Neuronal stem cell (in vitro differentiated cells): ENCODE data around the gene MRPL53.
A peak's percentile ranks its signal among the peaks of the same experiment; 100 is the strongest.

Experiments
- DNase-seq: peaks from one replicate; pipeline ENCODE4 v3.0.0-alpha.2; 2013; ENCODE audit warnings: low spot score
- H2AFZ ChIP-seq: one replicate; pipeline ENCODE4 v1.6.1; 2013; ENCODE audit warnings: mild to moderate bottlenecking, low read length, inconsistent platforms
- H2AK5ac ChIP-seq: 2 replicates; pipeline ENCODE4 v1.6.1; 2013; ENCODE audit warnings: low read depth, mild to moderate bottlenecking, inconsistent platforms, low read length, moderate library complexity, mixed read lengths
- H2BK120ac ChIP-seq: 2 replicates; pipeline ENCODE4 v1.6.1; 2013; ENCODE audit warnings: low read depth, mild to moderate bottlenecking, inconsistent platforms, low read length, moderate library complexity, mixed read lengths
- H2BK12ac ChIP-seq: one replicate; pipeline ENCODE4 v1.6.1; 2013; ENCODE audit warnings: low read length, inconsistent platforms
- H2BK15ac ChIP-seq: 2 replicates; pipeline ENCODE4 v1.6.1; 2013; ENCODE audit warnings: mild to moderate bottlenecking, low read length, inconsistent platforms, mixed read lengths
- H2BK5ac ChIP-seq: one replicate; pipeline ENCODE4 v1.6.1; 2013; ENCODE audit warnings: inconsistent platforms, mild to moderate bottlenecking, low read length, moderate library complexity
- H3K14ac ChIP-seq: one replicate; pipeline ENCODE4 v1.6.1; 2013; ENCODE audit warnings: low read length, inconsistent platforms
- H3K18ac ChIP-seq: 2 replicates; pipeline ENCODE4 v1.6.1; 2013; ENCODE audit warnings: low read length, inconsistent platforms
- H3K23ac ChIP-seq: 2 replicates; pipeline ENCODE4 v1.6.1; 2013; ENCODE audit warnings: low read depth, mild to moderate bottlenecking, mixed read lengths, low read length, inconsistent platforms; ENCODE audit not compliant: poor library complexity
- H3K27ac ChIP-seq: replicated peaks from 3 replicates; pipeline ENCODE4 v1.5.1; 2013; ENCODE audit warnings: low read length, inconsistent platforms
- H3K27me3 ChIP-seq, 3 experiments: 2 replicates each; pipeline ENCODE4 v1.6.1; 2013; ENCODE audit warnings: low read length in 3 of 3, mild to moderate bottlenecking in 2 of 3, inconsistent platforms in 1 of 3, low read depth in 1 of 3, mixed read lengths in 1 of 3, moderate library complexity in 1 of 3; ENCODE audit not compliant: control insufficient read depth in 3 of 3, insufficient read depth in 3 of 3
- H3K36me3 ChIP-seq, 2 donors: replicated peaks in 1 of 2; 2 replicates each; pipeline ENCODE4 v1.6.1; 2013; ENCODE audit warnings: low read length in 2 of 2; ENCODE audit not compliant: control insufficient read depth in 2 of 2, insufficient read depth in 2 of 2
- H3K4ac ChIP-seq: 2 replicates; pipeline ENCODE4 v1.6.1; 2013; ENCODE audit warnings: inconsistent platforms, mild to moderate bottlenecking, low read length, moderate library complexity
- H3K4me1 ChIP-seq, 2 donors: 1 replicate in 1 of 2; 2 replicates in 1 of 2; pipeline ENCODE4 v1.6.1; 2013; ENCODE audit warnings: low read length in 2 of 2, low read depth in 1 of 2; ENCODE audit not compliant: control insufficient read depth in 2 of 2, insufficient read depth in 1 of 2
- H3K4me2 ChIP-seq: one replicate; pipeline ENCODE4 v1.6.1; 2013; ENCODE audit warnings: mild to moderate bottlenecking, low read length, inconsistent platforms; ENCODE audit not compliant: insufficient read depth, poor library complexity, severe bottlenecking
- H3K4me3 ChIP-seq, 2 donors: 2 replicates each; pipeline ENCODE4 v1.5.1; 2013; ENCODE audit warnings: low read length in 2 of 2, mild to moderate bottlenecking in 2 of 2, inconsistent platforms in 1 of 2, moderate library complexity in 1 of 2
- H3K79me1 ChIP-seq: one replicate; pipeline ENCODE4 v1.6.1; 2013; ENCODE audit warnings: low read depth, mild to moderate bottlenecking, inconsistent platforms, low read length, moderate library complexity
- H3K9ac ChIP-seq: one replicate; pipeline ENCODE4 v1.6.1; 2013; ENCODE audit warnings: mild to moderate bottlenecking, low read depth, low read length, inconsistent platforms; ENCODE audit not compliant: poor library complexity
- H3K9me3 ChIP-seq, 2 donors: replicated peaks in 1 of 2; 2 replicates each; pipeline versions ENCODE3 to v1.6.1; 2013; ENCODE audit warnings: low read length in 2 of 2, mild to moderate bottlenecking in 2 of 2, inconsistent platforms in 1 of 2, low read depth in 1 of 2, mixed read lengths in 1 of 2, moderate library complexity in 1 of 2; ENCODE audit not compliant: control insufficient read depth in 2 of 2, insufficient read depth in 1 of 2
- H4K8ac ChIP-seq: one replicate; pipeline ENCODE4 v1.6.1; 2013; ENCODE audit warnings: low read depth, mild to moderate bottlenecking, inconsistent platforms, low read length, moderate library complexity
- H4K91ac ChIP-seq: one replicate; pipeline ENCODE4 v1.6.1; 2013; ENCODE audit warnings: low read length, low read depth, mild to moderate bottlenecking, inconsistent platforms; ENCODE audit not compliant: poor library complexity
- WGBS, 2 donors: extraction: QIAGEN DNeasy Blood & Tissue Kit; methylation state at CpG; one replicate each; pipeline ENCODE4 v1.1.7; 2013; ENCODE audit warnings: missing lambda C conversion rate in 2 of 2, mixed read lengths in 1 of 2; ENCODE audit not compliant: insufficient read length in 2 of 2, insufficient replicate concordance in 1 of 2; ENCODE audit errors: extremely low coverage in 2 of 2; 5-methylcytosine and 5-hydroxymethylcytosine counted together

The MRPL53 gene

GRCh38 chr2:74454654-74455511 is 17.6 kb downstream of the MRPL53 start, which contains the start of gene INO80B:
TSS of gene INO80B (plus strand) at chr2:74455087. CDS start at chr2:74455117, 30 bp downstream.
- Histone ChIP-seq H3K27me3 (peaks cover 0 to 5% (median 0%) of the 10 kb centered on the region in 3 experiments), H2BK5ac (peak within 1 kb of the TSS; percentile 43), H3K27ac (no peak within 1 kb of the TSS), H3K4ac (no peak within 1 kb of the TSS), H2AK5ac (no peak within 1 kb of the TSS), H3K18ac (no peak within 1 kb of the TSS), H3K23ac (no peak within 1 kb of the TSS), H3K9me3 (no peaks in the 10 kb centered on the region), H3K4me1 (peaks cover 7 to 18% of the 10 kb centered on the region in 2 donors), H3K79me1 (peaks cover 8% of the 10 kb centered on the region), H2BK120ac (no peak within 1 kb of the TSS), H3K36me3 (peaks cover 0 to 9% of the 10 kb centered on the region in 2 donors), H3K9ac (peak within 1 kb of the TSS; percentile 32), H3K14ac (no peak within 1 kb of the TSS), H2BK12ac (no peak within 1 kb of the TSS), H3K4me2 (peak within 1 kb of the TSS; percentile 62), H3K4me3 (peak within 1 kb of the TSS; percentile 60 to 84), H4K8ac (no peak within 1 kb of the TSS), H2AFZ (peak within 1 kb of the TSS; percentile 83), H4K91ac (no peak within 1 kb of the TSS), H2BK15ac (no peak within 1 kb of the TSS)
- DNase-seq = peak; percentile 98
- no CpG with 5 or more reads among the region's 40 CpGs for WGBS, 2 donors

DNA sequence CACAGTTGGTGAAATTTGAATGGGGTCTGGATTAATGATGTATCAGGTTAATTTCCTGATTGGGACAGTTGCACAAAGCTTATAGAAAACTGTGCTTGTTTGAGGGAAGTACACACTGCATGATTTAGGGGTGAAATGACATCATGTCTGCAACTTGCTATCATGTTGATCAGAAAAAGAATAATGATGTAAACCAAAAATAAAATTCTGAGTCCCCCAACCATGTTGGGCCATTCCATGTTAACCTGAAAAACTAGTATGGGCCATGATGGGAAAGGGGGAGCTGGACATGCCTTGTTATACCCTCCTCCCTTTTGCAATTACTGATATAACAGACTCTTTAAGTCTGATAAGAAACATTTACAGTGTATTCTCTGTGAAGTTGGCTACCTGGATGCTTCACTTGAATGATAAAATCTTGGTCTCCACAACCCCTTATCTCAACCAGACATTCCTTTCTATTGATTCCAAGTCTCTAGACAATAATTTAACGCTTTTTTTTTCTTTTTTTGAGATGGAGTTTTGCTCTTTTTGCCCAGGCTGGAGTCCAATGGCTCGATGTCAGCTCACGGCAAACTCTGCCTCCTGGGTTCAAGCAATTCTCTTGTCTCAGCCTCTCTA is 21.8 kb downstream of the MRPL53 start:
- H3K79me1 ChIP-seq = no peaks in the 10 kb centered on the region
- DNase-seq = no peak
- no peak overlapping the region for H4K8ac ChIP-seq
- H3K4me2 ChIP-seq = no peak overlapping the region
- H3K27me3 ChIP-seq = peaks cover 0 to 8% (median 0%) of the 10 kb centered on the region in 3 experiments
- H2BK120ac ChIP-seq = no peak overlapping the region
- H4K91ac ChIP-seq = no peak overlapping the region
- H2BK15ac ChIP-seq = no peak overlapping the region
- H3K36me3 ChIP-seq = no peaks in the 10 kb centered on the region
- H3K18ac ChIP-seq = no peak overlapping the region
- no peak overlapping the region for H3K9ac ChIP-seq
- H3K4me3 ChIP-seq = no peak overlapping the region
- H2BK12ac ChIP-seq = no peak overlapping the region
- no peak overlapping the region for H2AK5ac ChIP-seq
- H3K23ac ChIP-seq = no peak overlapping the region
- no peak overlapping the region for H3K4ac ChIP-seq
- H3K4me1 ChIP-seq = peaks cover 2 to 4% of the 10 kb centered on the region in 2 donors
- no peak overlapping the region for H2BK5ac ChIP-seq
- no peaks in the 10 kb centered on the region for H3K9me3 ChIP-seq
- no peak overlapping the region for H3K14ac ChIP-seq
- no peak overlapping the region for H2AFZ ChIP-seq
- H3K27ac ChIP-seq = no peak overlapping the region
- no CpG with 5 or more reads among the region's 3 CpGs for WGBS, 2 donors

GRCh38 chr2:74448771-74449170 is 23.7 kb downstream of the MRPL53 start:
- no CpG with 5 or more reads among the region's 2 CpGs for WGBS, 2 donors
- H3K4me3 ChIP-seq = no peak overlapping the region
- no peak overlapping the region for H2BK120ac ChIP-seq
- no peak overlapping the region for H3K9ac ChIP-seq
- no peak overlapping the region for H4K91ac ChIP-seq
- no peak overlapping the region for H2AK5ac ChIP-seq
- no peaks in the 10 kb centered on the region for H3K4me1 ChIP-seq
- no peak overlapping the region for H4K8ac ChIP-seq
- H3K4me2 ChIP-seq = no peak overlapping the region
- DNase-seq = no peak
- peaks cover 0 to 8% (median 0%) of the 10 kb centered on the region in 3 experiments for H3K27me3 ChIP-seq
- H3K14ac ChIP-seq = no peak overlapping the region
- H3K23ac ChIP-seq = no peak overlapping the region
- no peak overlapping the region for H3K18ac ChIP-seq
- no peaks in the 10 kb centered on the region for H3K9me3 ChIP-seq
- no peaks in the 10 kb centered on the region for H3K36me3 ChIP-seq
- no peak overlapping the region for H2AFZ ChIP-seq
- no peak overlapping the region for H2BK5ac ChIP-seq
- no peaks in the 10 kb centered on the region for H3K79me1 ChIP-seq
- no peak overlapping the region for H3K27ac ChIP-seq
- no peak overlapping the region for H3K4ac ChIP-seq
- no peak overlapping the region for H2BK12ac ChIP-seq
- no peak overlapping the region for H2BK15ac ChIP-seq
